ENCODE results near the gene PIK3C2B. TPM values are rescaled to one million over a fixed set of nuclear protein-coding genes. Genes with fewer than 3 reads are reported as not detected.

The PIK3C2B gene, protein sequence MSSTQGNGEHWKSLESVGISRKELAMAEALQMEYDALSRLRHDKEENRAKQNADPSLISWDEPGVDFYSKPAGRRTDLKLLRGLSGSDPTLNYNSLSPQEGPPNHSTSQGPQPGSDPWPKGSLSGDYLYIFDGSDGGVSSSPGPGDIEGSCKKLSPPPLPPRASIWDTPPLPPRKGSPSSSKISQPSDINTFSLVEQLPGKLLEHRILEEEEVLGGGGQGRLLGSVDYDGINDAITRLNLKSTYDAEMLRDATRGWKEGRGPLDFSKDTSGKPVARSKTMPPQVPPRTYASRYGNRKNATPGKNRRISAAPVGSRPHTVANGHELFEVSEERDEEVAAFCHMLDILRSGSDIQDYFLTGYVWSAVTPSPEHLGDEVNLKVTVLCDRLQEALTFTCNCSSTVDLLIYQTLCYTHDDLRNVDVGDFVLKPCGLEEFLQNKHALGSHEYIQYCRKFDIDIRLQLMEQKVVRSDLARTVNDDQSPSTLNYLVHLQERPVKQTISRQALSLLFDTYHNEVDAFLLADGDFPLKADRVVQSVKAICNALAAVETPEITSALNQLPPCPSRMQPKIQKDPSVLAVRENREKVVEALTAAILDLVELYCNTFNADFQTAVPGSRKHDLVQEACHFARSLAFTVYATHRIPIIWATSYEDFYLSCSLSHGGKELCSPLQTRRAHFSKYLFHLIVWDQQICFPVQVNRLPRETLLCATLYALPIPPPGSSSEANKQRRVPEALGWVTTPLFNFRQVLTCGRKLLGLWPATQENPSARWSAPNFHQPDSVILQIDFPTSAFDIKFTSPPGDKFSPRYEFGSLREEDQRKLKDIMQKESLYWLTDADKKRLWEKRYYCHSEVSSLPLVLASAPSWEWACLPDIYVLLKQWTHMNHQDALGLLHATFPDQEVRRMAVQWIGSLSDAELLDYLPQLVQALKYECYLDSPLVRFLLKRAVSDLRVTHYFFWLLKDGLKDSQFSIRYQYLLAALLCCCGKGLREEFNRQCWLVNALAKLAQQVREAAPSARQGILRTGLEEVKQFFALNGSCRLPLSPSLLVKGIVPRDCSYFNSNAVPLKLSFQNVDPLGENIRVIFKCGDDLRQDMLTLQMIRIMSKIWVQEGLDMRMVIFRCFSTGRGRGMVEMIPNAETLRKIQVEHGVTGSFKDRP (N-terminal part only)
- total RNA-seq = 31.8 TPM

- peak within 1 kb of the TSS; percentile 58 for H3K27ac ChIP-seq (ENCODE audit: low read depth, low read length)
- peaks cover 29 to 33% (median 32%) of the 10 kb centered on the region in 3 donors for H3K4me1 ChIP-seq (ENCODE audit: control insufficient read depth in 3 of 3, insufficient read depth in 3 of 3, low read length in 3 of 3)
- H3K9ac ChIP-seq (ENCODE audit: low read depth in 1 of 3, low read length in 3 of 3) = peak within 1 kb of the TSS; percentile 64 to 92 (median 88)
- no peaks in the 10 kb centered on the region for H3K27me3 ChIP-seq (ENCODE audit: control insufficient read depth in 3 of 3, insufficient read depth in 3 of 3, low read length in 3 of 3)
- peak within 1 kb of the TSS; percentile 77 to 97 (median 90) for H3K4me3 ChIP-seq (ENCODE audit: low read length in 3 of 3)
- H3K9me3 ChIP-seq (ENCODE audit: control insufficient read depth in 3 of 3, low read length in 3 of 3) = no peaks in the 10 kb centered on the region
- H3K36me3 ChIP-seq (ENCODE audit: control insufficient read depth in 3 of 3, insufficient read depth in 3 of 3, low read length in 3 of 3) = peaks cover 0 to 5% (median 0%) of the 10 kb centered on the region in 3 donors
Measured at GRCh38 chr1:204494281-204495077, at the start of gene PIK3C2B. Gene PIK3C2B, minus strand, starts transcription at chr1:204494805. Its CDS starts 25,003 bp downstream, at chr1:204469802.

GRCh38 chr1:204544321-204544720 lies 49.7 kb upstream of the PIK3C2B start:
- Histone ChIP-seq H3K4me1 (ENCODE audit: control insufficient read depth in 3 of 3, insufficient read depth in 3 of 3, low read length in 3 of 3) (no peaks in the 10 kb centered on the region), H3K9me3 (ENCODE audit: control insufficient read depth in 3 of 3, low read length in 3 of 3) (no peaks in the 10 kb centered on the region), H3K36me3 (ENCODE audit: control insufficient read depth in 3 of 3, insufficient read depth in 3 of 3, low read length in 3 of 3) (peaks cover 28 to 81% (median 76%) of the 10 kb centered on the region in 3 donors), H3K27ac (ENCODE audit: low read depth, low read length) (no peak overlapping the region), H3K9ac (ENCODE audit: low read depth in 1 of 3, low read length in 3 of 3) (no peak overlapping the region), H3K4me3 (ENCODE audit: low read length in 3 of 3) (no peak overlapping the region), H3K27me3 (ENCODE audit: control insufficient read depth in 3 of 3, insufficient read depth in 3 of 3, low read length in 3 of 3) (no peaks in the 10 kb centered on the region)

- no peak overlapping the region for H3K4me3 ChIP-seq (ENCODE audit: low read length in 3 of 3)
- no peaks in the 10 kb centered on the region for H3K27me3 ChIP-seq (ENCODE audit: control insufficient read depth in 3 of 3, insufficient read depth in 3 of 3, low read length in 3 of 3)
- no peaks in the 10 kb centered on the region for H3K9me3 ChIP-seq (ENCODE audit: control insufficient read depth in 3 of 3, low read length in 3 of 3)
- H3K9ac ChIP-seq (ENCODE audit: low read depth in 1 of 3, low read length in 3 of 3) = no peak overlapping the region
- H3K4me1 ChIP-seq (ENCODE audit: control insufficient read depth in 3 of 3, insufficient read depth in 3 of 3, low read length in 3 of 3) = no peaks in the 10 kb centered on the region
- no peak overlapping the region for H3K27ac ChIP-seq (ENCODE audit: low read depth, low read length)
- peaks cover 18 to 70% (median 69%) of the 10 kb centered on the region in 3 donors for H3K36me3 ChIP-seq (ENCODE audit: control insufficient read depth in 3 of 3, insufficient read depth in 3 of 3, low read length in 3 of 3)
Measured at GRCh38 chr1:204541626-204542025, 47.0 kb upstream of the PIK3C2B start.

DNA sequence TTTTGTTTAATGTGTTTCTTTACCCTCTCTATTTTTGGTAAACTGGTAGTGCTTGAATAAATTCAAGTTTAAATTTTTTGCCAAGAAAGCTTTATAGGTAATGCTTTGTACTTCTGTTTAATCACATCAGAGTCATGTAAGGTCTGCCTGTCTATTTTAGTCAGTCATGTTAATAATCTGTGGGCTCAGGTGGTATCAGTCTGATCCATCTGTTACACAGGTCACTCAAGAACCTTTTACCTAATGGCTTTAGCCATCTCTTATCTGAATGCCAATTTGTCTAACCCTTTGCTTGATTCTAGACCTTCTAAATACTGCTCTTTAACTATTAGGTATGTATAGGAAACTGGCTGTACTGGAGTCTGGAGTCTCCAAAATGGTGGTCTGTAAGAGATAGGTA lies 38.2 kb upstream of the PIK3C2B start:
- H3K4me3 ChIP-seq (ENCODE audit: low read length in 3 of 3) = no peak overlapping the region
- peaks cover 0 to 9% (median 5%) of the 10 kb centered on the region in 3 donors for H3K4me1 ChIP-seq (ENCODE audit: control insufficient read depth in 3 of 3, insufficient read depth in 3 of 3, low read length in 3 of 3)
- H3K36me3 ChIP-seq (ENCODE audit: control insufficient read depth in 3 of 3, insufficient read depth in 3 of 3, low read length in 3 of 3) = peaks cover 17 to 51% (median 35%) of the 10 kb centered on the region in 3 donors
- no peaks in the 10 kb centered on the region for H3K27me3 ChIP-seq (ENCODE audit: control insufficient read depth in 3 of 3, insufficient read depth in 3 of 3, low read length in 3 of 3)
- no peak overlapping the region for H3K9ac ChIP-seq (ENCODE audit: low read depth in 1 of 3, low read length in 3 of 3)
- H3K27ac ChIP-seq (ENCODE audit: low read depth, low read length) = no peak overlapping the region
- H3K9me3 ChIP-seq (ENCODE audit: control insufficient read depth in 3 of 3, low read length in 3 of 3) = no peaks in the 10 kb centered on the region

- Histone ChIP-seq H3K36me3 (ENCODE audit: control insufficient read depth in 3 of 3, insufficient read depth in 3 of 3, low read length in 3 of 3) (peaks cover 20 to 53% (median 38%) of the 10 kb centered on the region in 3 donors), H3K27ac (ENCODE audit: low read depth, low read length) (no peak overlapping the region), H3K4me1 (ENCODE audit: control insufficient read depth in 3 of 3, insufficient read depth in 3 of 3, low read length in 3 of 3) (peaks cover 0 to 9% (median 5%) of the 10 kb centered on the region in 3 donors), H3K9me3 (ENCODE audit: control insufficient read depth in 3 of 3, low read length in 3 of 3) (no peaks in the 10 kb centered on the region), H3K27me3 (ENCODE audit: control insufficient read depth in 3 of 3, insufficient read depth in 3 of 3, low read length in 3 of 3) (no peaks in the 10 kb centered on the region), H3K4me3 (ENCODE audit: low read length in 3 of 3) (no peak overlapping the region), H3K9ac (ENCODE audit: low read depth in 1 of 3, low read length in 3 of 3) (no peak overlapping the region)
Measured at GRCh38 chr1:204530932-204531331, 36.3 kb upstream of the PIK3C2B start.

DNA sequence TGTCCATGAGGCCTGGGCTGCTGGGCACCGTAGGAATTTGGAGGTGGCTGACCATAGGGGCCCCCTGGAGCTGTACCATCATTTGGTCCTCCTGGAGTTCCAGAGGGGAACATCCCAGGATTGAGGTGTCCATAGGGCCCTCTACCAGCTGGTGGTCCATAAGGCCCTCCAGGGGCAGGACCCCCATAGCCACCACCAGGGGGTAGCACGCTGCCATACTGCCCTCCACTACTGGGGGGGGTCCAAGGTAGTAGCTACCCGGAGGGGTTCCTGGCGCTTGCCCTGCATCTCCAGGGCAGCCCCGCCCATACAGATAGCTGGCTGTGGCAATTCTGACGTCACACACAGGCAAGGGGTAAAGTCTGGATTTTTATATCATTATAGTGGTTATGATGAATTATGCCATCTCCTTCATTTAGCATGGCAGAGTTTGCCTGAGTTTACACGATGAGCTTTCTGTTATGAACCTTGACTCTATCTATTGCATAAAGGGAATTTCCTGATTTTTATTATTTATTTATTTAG lies 34.8 kb upstream of the PIK3C2B start:
- H3K9me3 ChIP-seq (ENCODE audit: control insufficient read depth in 3 of 3, low read length in 3 of 3) = no peaks in the 10 kb centered on the region
- no peak overlapping the region for H3K4me3 ChIP-seq (ENCODE audit: low read length in 3 of 3)
- H3K27ac ChIP-seq (ENCODE audit: low read depth, low read length) = no peak overlapping the region
- no peaks in the 10 kb centered on the region for H3K27me3 ChIP-seq (ENCODE audit: control insufficient read depth in 3 of 3, insufficient read depth in 3 of 3, low read length in 3 of 3)
- peaks cover 0 to 9% (median 5%) of the 10 kb centered on the region in 3 donors for H3K4me1 ChIP-seq (ENCODE audit: control insufficient read depth in 3 of 3, insufficient read depth in 3 of 3, low read length in 3 of 3)
- H3K9ac ChIP-seq (ENCODE audit: low read depth in 1 of 3, low read length in 3 of 3) = no peak overlapping the region
- peaks cover 22 to 60% (median 48%) of the 10 kb centered on the region in 3 donors for H3K36me3 ChIP-seq (ENCODE audit: control insufficient read depth in 3 of 3, insufficient read depth in 3 of 3, low read length in 3 of 3)

DNA sequence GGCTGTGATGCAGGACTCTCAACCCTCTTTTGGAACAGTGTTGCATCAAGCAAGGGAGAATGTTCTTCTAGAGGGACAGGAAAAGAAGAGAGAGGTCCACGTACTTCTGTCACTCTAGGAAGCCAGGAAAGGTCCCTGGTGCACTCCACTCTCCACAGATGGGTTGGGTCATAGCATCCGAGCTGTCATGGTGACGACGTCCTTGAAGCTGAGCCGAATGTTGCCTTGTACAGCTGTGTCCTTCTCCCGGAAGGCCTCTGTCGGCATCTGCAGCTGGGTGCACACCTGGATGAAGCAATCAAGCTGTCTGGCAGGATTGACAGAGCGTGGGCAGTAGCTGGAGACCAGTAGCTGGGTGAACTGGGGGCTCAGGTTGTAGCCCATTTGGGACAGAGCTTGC lies 34.1 kb upstream of the PIK3C2B start:
- no peaks in the 10 kb centered on the region for H3K9me3 ChIP-seq (ENCODE audit: control insufficient read depth in 3 of 3, low read length in 3 of 3)
- H3K27me3 ChIP-seq (ENCODE audit: control insufficient read depth in 3 of 3, insufficient read depth in 3 of 3, low read length in 3 of 3) = no peaks in the 10 kb centered on the region
- H3K27ac ChIP-seq (ENCODE audit: low read depth, low read length) = peak overlapping the region; percentile 28
- H3K9ac ChIP-seq (ENCODE audit: low read depth in 1 of 3, low read length in 3 of 3) = no peak overlapping the region
- H3K4me3 ChIP-seq (ENCODE audit: low read length in 3 of 3) = no peak overlapping the region
- H3K36me3 ChIP-seq (ENCODE audit: control insufficient read depth in 3 of 3, insufficient read depth in 3 of 3, low read length in 3 of 3) = peaks cover 21 to 60% (median 44%) of the 10 kb centered on the region in 3 donors
- H3K4me1 ChIP-seq (ENCODE audit: control insufficient read depth in 3 of 3, insufficient read depth in 3 of 3, low read length in 3 of 3) = peaks cover 0 to 9% (median 5%) of the 10 kb centered on the region in 3 donors

DNA sequence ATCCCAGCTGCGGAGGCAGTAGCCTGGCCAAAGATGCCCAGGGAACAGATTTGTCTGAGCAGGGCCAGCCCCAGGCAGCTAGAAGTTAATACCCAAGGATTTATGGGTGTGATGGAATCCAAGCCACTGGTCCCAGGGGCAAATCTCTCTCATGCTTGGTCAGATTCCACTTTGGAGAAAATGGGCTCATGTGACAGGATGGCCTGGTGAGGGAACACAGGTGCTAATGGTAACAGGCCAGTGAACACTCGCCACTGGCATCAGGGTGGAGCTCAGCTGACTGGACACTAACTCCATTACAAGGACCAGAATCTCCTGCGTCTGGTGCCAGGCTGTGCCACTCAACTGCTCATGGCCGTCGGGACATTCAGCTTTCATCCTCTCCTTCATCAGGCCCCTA lies 33.6 kb upstream of the PIK3C2B start:
- Histone ChIP-seq H3K36me3 (ENCODE audit: control insufficient read depth in 3 of 3, insufficient read depth in 3 of 3, low read length in 3 of 3) (peaks cover 21 to 57% (median 43%) of the 10 kb centered on the region in 3 donors), H3K9me3 (ENCODE audit: control insufficient read depth in 3 of 3, low read length in 3 of 3) (no peaks in the 10 kb centered on the region)

DNA sequence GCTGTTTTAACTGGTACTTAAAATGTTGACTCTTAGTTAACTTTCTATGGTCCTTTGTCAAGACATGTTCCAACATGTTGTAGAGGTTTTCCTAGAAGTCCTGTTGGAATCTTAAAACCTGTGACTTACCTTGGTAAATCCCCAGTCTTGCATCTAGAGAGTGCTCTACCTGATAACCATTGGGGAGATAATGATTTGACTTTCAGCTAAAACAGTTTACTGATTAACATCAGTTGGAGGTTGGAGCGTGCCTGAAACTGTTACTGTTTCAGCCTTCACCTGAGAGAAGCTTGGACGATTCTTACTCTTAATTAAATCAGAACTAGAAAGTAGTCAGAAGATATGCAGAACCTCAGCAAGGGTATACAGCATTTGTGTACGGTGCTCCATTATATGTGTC lies 30.4 kb upstream of the PIK3C2B start:
- no peaks in the 10 kb centered on the region for H3K9me3 ChIP-seq (ENCODE audit: control insufficient read depth in 3 of 3, low read length in 3 of 3)
- peaks cover 21 to 38% (median 33%) of the 10 kb centered on the region in 3 donors for H3K36me3 ChIP-seq (ENCODE audit: control insufficient read depth in 3 of 3, insufficient read depth in 3 of 3, low read length in 3 of 3)
- no peak overlapping the region for H3K9ac ChIP-seq (ENCODE audit: low read depth in 1 of 3, low read length in 3 of 3)
- no peak overlapping the region for H3K4me3 ChIP-seq (ENCODE audit: low read length in 3 of 3)
- no peak overlapping the region for H3K27ac ChIP-seq (ENCODE audit: low read depth, low read length)
- no peaks in the 10 kb centered on the region for H3K27me3 ChIP-seq (ENCODE audit: control insufficient read depth in 3 of 3, insufficient read depth in 3 of 3, low read length in 3 of 3)
- peaks cover 8 to 21% (median 16%) of the 10 kb centered on the region in 3 donors for H3K4me1 ChIP-seq (ENCODE audit: control insufficient read depth in 3 of 3, insufficient read depth in 3 of 3, low read length in 3 of 3)

More for the DNA sequence above, 33.6 kb upstream of the PIK3C2B start:
- Histone ChIP-seq H3K9ac (ENCODE audit: low read depth in 1 of 3, low read length in 3 of 3) (no peak overlapping the region), H3K27me3 (ENCODE audit: control insufficient read depth in 3 of 3, insufficient read depth in 3 of 3, low read length in 3 of 3) (no peaks in the 10 kb centered on the region), H3K27ac (ENCODE audit: low read depth, low read length) (peak overlapping the region; percentile 28), H3K4me3 (ENCODE audit: low read length in 3 of 3) (no peak overlapping the region), H3K4me1 (ENCODE audit: control insufficient read depth in 3 of 3, insufficient read depth in 3 of 3, low read length in 3 of 3) (peaks cover 0 to 9% (median 5%) of the 10 kb centered on the region in 3 donors)

Measured in skeletal muscle tissue (tissue), 4 donors.